ENCODE data around the gene RAD51B. TPM values are rescaled to one million over a fixed set of nuclear protein-coding genes. Genes with fewer than 3 reads are reported as not detected.

The RAD51B gene
- total RNA-seq, 1 experiment from 2014 or later, result 14.2 TPM

GRCh38 chr14:68558096-68558495 lies 738.5 kb downstream of the RAD51B start:
- peaks cover 4% of the 10 kb centered on the region; the same call in 1 of the 2 replicates for H3K27me3 Mint-ChIP-seq (ENCODE audit: low read depth)
- ChIA-PET CTCF (interaction anchor here (0.5 to 1.2 kb wide), 3 partner anchors 23 to 259 kb away, joined by 3 to 5 read pairs (median 3); no protein-coding TSS in a partner anchor), POLR2A (no interaction called here)
- no peak overlapping the region for H3K4me3 Mint-ChIP-seq
- ATAC-seq (no peak), DNase-seq (ENCODE audit: low spot score) (no peak)
- peaks cover 33% of the 10 kb centered on the region for H3K4me1 Mint-ChIP-seq
- peaks cover 15% of the 10 kb centered on the region for H3K9me3 Mint-ChIP-seq
- peaks cover 4% of the 10 kb centered on the region; the same call in 1 of the 2 replicates for H3K36me3 Mint-ChIP-seq
- TF ChIP-seq ZNF317 (CRISPR knock-in tag; IDR thresholded peaks at IDR 0.05; ENCODE audit: borderline replicate concordance, low read depth), result no peak
- TF ChIP-seq ZBTB21 (CRISPR knock-in tag; IDR thresholded peaks at IDR 0.05; ENCODE audit: borderline replicate concordance), result no peak
- no peak for TF ChIP-seq ATF3 (CRISPR knock-in tag; conservative IDR thresholded peaks at IDR 0.05)
- TF ChIP-seq ZNF281 (CRISPR knock-in tag; IDR thresholded peaks at IDR 0.05), result no peak
- H3K27ac Mint-ChIP-seq, result no peak overlapping the region

- CTCF ChIA-PET, result no interaction called here
- Mint-ChIP-seq H3K4me3 (no peak overlapping the region), H3K4me1 (peaks cover 35% of the 10 kb centered on the region)
Observed at GRCh38 chr14:68559949-68560348, 740.4 kb downstream of the RAD51B start.

GRCh38 chr14:68561531-68562007 lies 742.0 kb downstream of the RAD51B start:
- H3K36me3 Mint-ChIP-seq, result peaks cover 4% of the 10 kb centered on the region; the same call in 1 of the 2 replicates
- no peak overlapping the region for H3K4me3 Mint-ChIP-seq
- ATAC-seq, result no peak
- CTCF ChIA-PET, result no interaction called here
- H3K4me1 Mint-ChIP-seq, result peaks cover 40% of the 10 kb centered on the region
- DNase-seq (ENCODE audit: low spot score), result no peak
- H3K9me3 Mint-ChIP-seq, result peaks cover 10% of the 10 kb centered on the region
- POLR2A ChIA-PET, result no interaction called here
- TF ChIP-seq NFYB (CRISPR knock-in tag; conservative IDR thresholded peaks at IDR 0.05; ENCODE audit: low read depth) (no peak), ZNF121 (CRISPR knock-in tag; IDR thresholded peaks at IDR 0.05) (no peak)
- peaks cover under 1% of the 10 kb centered on the region; the same call in 1 of the 2 replicates for H3K27me3 Mint-ChIP-seq (ENCODE audit: low read depth)
- H3K27ac Mint-ChIP-seq, result no peak overlapping the region

More at GRCh38 chr14:68559949-68560348, 740.4 kb downstream of the RAD51B start:
- no peak for TF ChIP-seq PRDM15 (CRISPR knock-in tag; IDR thresholded peaks at IDR 0.05)
- ATAC-seq (no peak), DNase-seq (ENCODE audit: low spot score) (no peak)
- peaks cover 15% of the 10 kb centered on the region for H3K9me3 Mint-ChIP-seq
- peaks cover 4% of the 10 kb centered on the region; the same call in 1 of the 2 replicates for H3K27me3 Mint-ChIP-seq (ENCODE audit: low read depth)
- peaks cover 4% of the 10 kb centered on the region; the same call in 1 of the 2 replicates for H3K36me3 Mint-ChIP-seq
- no peak overlapping the region for H3K27ac Mint-ChIP-seq
- POLR2A ChIA-PET, result no interaction called here

GRCh38 chr14:68562911-68563250 lies 743.3 kb downstream of the RAD51B start:
- peaks cover 4% of the 10 kb centered on the region; the same call in 1 of the 2 replicates for H3K9me3 Mint-ChIP-seq
- ChIA-PET CTCF (no interaction called here), POLR2A (no interaction called here)
- H3K36me3 Mint-ChIP-seq, result no peaks in the 10 kb centered on the region
- no peak overlapping the region for H3K27ac Mint-ChIP-seq
- TF ChIP-seq AFF4 (CRISPR knock-in tag; IDR thresholded peaks at IDR 0.05; ENCODE audit: borderline replicate concordance), result no peak
- TF ChIP-seq NR1H2 (CRISPR knock-in tag; IDR thresholded peaks at IDR 0.05), result no peak
- TF ChIP-seq FOXP1 (CRISPR knock-in tag; IDR thresholded peaks at IDR 0.05; ENCODE audit: borderline replicate concordance), result no peak
- no peak for TF ChIP-seq USF1 (CRISPR knock-in tag; IDR thresholded peaks at IDR 0.05)
- no peak for TF ChIP-seq GRHL2 (CRISPR knock-in tag; IDR thresholded peaks at IDR 0.05; ENCODE audit: insufficient replicate concordance, severe bottlenecking)
- TF ChIP-seq SOX15 (CRISPR knock-in tag; IDR thresholded peaks at IDR 0.05), result no peak
- no peak for TF ChIP-seq TEAD4 (CRISPR knock-in tag; IDR thresholded peaks at IDR 0.05)
- TF ChIP-seq NFE2L1 (CRISPR knock-in tag; IDR thresholded peaks at IDR 0.05), result no peak
- peaks cover 32% of the 10 kb centered on the region for H3K4me1 Mint-ChIP-seq
- no peak for DNase-seq (ENCODE audit: low spot score)
- no peaks in the 10 kb centered on the region; the same call in 1 of the 2 replicates for H3K27me3 Mint-ChIP-seq (ENCODE audit: low read depth)
- no peak overlapping the region for H3K4me3 Mint-ChIP-seq
- no peak for ATAC-seq
